AG08396 (cell line): ENCODE measurements around the gene GPR153.

ENCODE experiments used
- DNase-seq: peaks from one replicate; pipeline ENCODE4 v3.0.0; 2012; ENCODE audit warnings: low spot score, mixed read lengths

Gene GPR153

GRCh38 chr1:6200188-6200809 lies 60.6 kb downstream of the GPR153 start:
- DNase-seq = no peak

GRCh38 chr1:6199298-6200187 lies 61.4 kb downstream of the GPR153 start, which contains the start of gene RPL22:
Gene RPL22 (minus strand): TSS chr1:6199595. CDS start chr1:6199573, 22 bp downstream.
- DNase-seq = peak; percentile 96

GRCh38 chr1:6198646-6199297 lies 62.1 kb downstream of the GPR153 start:
- peak; percentile 26 for DNase-seq

GRCh38 chr1:6197746-6198427 lies 63.0 kb downstream of the GPR153 start:
- DNase-seq = peak; percentile 4
